GM06990 (cell line): Measurements from ENCODE around the gene TMEM184A.
"Not testable (repeated sequence)": the region's sequence is repeated elsewhere in the genome, so short reads cannot be mapped to it uniquely, and the experiment has no call there.

Experiments used
- DNase-seq: peaks from one replicate; pipeline ENCODE4 v3.0.0-alpha.2; 2011; ENCODE audit not compliant: insufficient read length; ENCODE audit errors: extremely low read depth
- H3K27me3 ChIP-seq: replicated peaks from 2 replicates; pipeline ENCODE4 v1.6.0; 2011; ENCODE audit warnings: low read length; ENCODE audit not compliant: control insufficient read depth, insufficient read depth
- H3K36me3 ChIP-seq: 2 replicates; pipeline ENCODE4 v1.5.1; 2011; ENCODE audit warnings: low read length; ENCODE audit not compliant: control insufficient read depth, insufficient read depth
- H3K4me3 ChIP-seq: replicated peaks from 2 replicates; pipeline ENCODE4 v1.5.1; 2011; ENCODE audit warnings: low read depth, mild to moderate bottlenecking, control low read depth, low read length
- CTCF ChIP-seq: IDR thresholded peaks from 2 replicates; pipeline ENCODE4 v1.5.1; 2011; ENCODE audit warnings: low read length, control low read depth, mild to moderate bottlenecking, inconsistent platforms; ENCODE audit not compliant: insufficient read depth, poor library complexity, severe bottlenecking

The TMEM184A gene

GRCh38 chr7:1525409-1525808, 30.6 kb downstream of the TMEM184A start:
- no peak for TF ChIP-seq CTCF
- DNase-seq = no peak
- Histone ChIP-seq H3K27me3 (no peaks in the 10 kb centered on the region; the same call in 1 of the 2 replicates), H3K4me3 (no peak overlapping the region), H3K36me3 (no peaks in the 10 kb centered on the region)

- no peaks in the 10 kb centered on the region; the same call in 1 of the 2 replicates for H3K27me3 ChIP-seq
- H3K4me3 ChIP-seq = no peak overlapping the region
- DNase-seq = no peak
- TF ChIP-seq CTCF = no peak
- H3K36me3 ChIP-seq = no peaks in the 10 kb centered on the region
Observed at GRCh38 chr7:1523844-1524243, 32.2 kb downstream of the TMEM184A start.

GRCh38 chr7:1523208-1523607, 32.8 kb downstream of the TMEM184A start:
- no peak for TF ChIP-seq CTCF
- no peaks in the 10 kb centered on the region for H3K36me3 ChIP-seq
- no peak overlapping the region for H3K4me3 ChIP-seq
- no peaks in the 10 kb centered on the region; the same call in 1 of the 2 replicates for H3K27me3 ChIP-seq
- no peak for DNase-seq

- no peaks in the 10 kb centered on the region; the same call in 1 of the 2 replicates for H3K27me3 ChIP-seq
- H3K36me3 ChIP-seq = no peaks in the 10 kb centered on the region
- no peak for TF ChIP-seq CTCF
- DNase-seq = no peak
- H3K4me3 ChIP-seq = no peak overlapping the region
Observed at GRCh38 chr7:1521456-1521855, 34.5 kb downstream of the TMEM184A start.

GRCh38 chr7:1520539-1521234, 35.3 kb downstream of the TMEM184A start:
- TF ChIP-seq CTCF = no peak
- Histone ChIP-seq H3K27me3 (no peaks in the 10 kb centered on the region; the same call in 1 of the 2 replicates), H3K4me3 (no peak overlapping the region), H3K36me3 (no peaks in the 10 kb centered on the region)
- no peak for DNase-seq

GRCh38 chr7:1519322-1519922, 36.6 kb downstream of the TMEM184A start:
- not testable (repeated sequence) for H3K27me3 ChIP-seq, H3K36me3 ChIP-seq, DNase-seq, H3K4me3 ChIP-seq
